CD4-positive, alpha-beta T cell treated with Interleukin-10 for 1 hour (primary cell): Measurements from ENCODE around the gene ZNF48.
"Not testable (repeated sequence)": the region's sequence is repeated elsewhere in the genome, so short reads cannot be mapped to it uniquely, and the experiment has no call there.

Experiments used
- DNase-seq: peaks from one replicate; pipeline ENCODE4 v3.0.0-alpha.2; 2020

The ZNF48 gene

GRCh38 chr16:30378236-30379157 is 16.7 kb upstream of the ZNF48 start:
- peak; percentile 99 for DNase-seq

- DNase-seq, result no peak
These were observed 15.9 kb upstream of the ZNF48 start for GRCh38 chr16:30379158-30379783.

- DNase-seq, result no peak
These were observed 15.0 kb upstream of the ZNF48 start for GRCh38 chr16:30380072-30380802.

GRCh38 chr16:30380803-30381208 is 14.4 kb upstream of the ZNF48 start:
- no peak for DNase-seq

GRCh38 chr16:30381291-30382041 is 13.8 kb upstream of the ZNF48 start:
- DNase-seq, result peak; percentile 49

GRCh38 chr16:30382111-30382881 is 12.9 kb upstream of the ZNF48 start, which contains the start of gene SEPTIN1:
TSS of gene SEPTIN1 (minus strand) at chr16:30382561. CDS start at chr16:30382542, 19 bp downstream.
- peak; percentile 82 for DNase-seq

- no peak for DNase-seq
These were observed 11.7 kb upstream of the ZNF48 start for GRCh38 chr16:30383521-30383920.

GRCh38 chr16:30394592-30395154 is 547 bp upstream of the ZNF48 start:
- no peak for DNase-seq

GRCh38 chr16:30395992-30396585 is 869 bp downstream of the ZNF48 start:
- no peak for DNase-seq

- not testable (repeated sequence) for DNase-seq
These were observed 1.4 kb downstream of the ZNF48 start for GRCh38 chr16:30396627-30397026.

- DNase-seq, result no peak
These were observed 1.8 kb downstream of the ZNF48 start for GRCh38 chr16:30397056-30397455.

GRCh38 chr16:30397776-30398660 is 2.8 kb downstream of the ZNF48 start:
- DNase-seq, result no peak

- no peak for DNase-seq
These were observed 3.6 kb downstream of the ZNF48 start for GRCh38 chr16:30398661-30399434.

GRCh38 chr16:30399435-30400186 is 4.4 kb downstream of the ZNF48 start:
- DNase-seq, result no peak

GRCh38 chr16:30401768-30402425 is 6.7 kb downstream of the ZNF48 start:
- no peak for DNase-seq

- no peak for DNase-seq
These were observed 11.5 kb downstream of the ZNF48 start for GRCh38 chr16:30406795-30407101.

- DNase-seq, result peak; percentile 91
These were observed 12.0 kb downstream of the ZNF48 start, which contains the start of gene ZNF771 for GRCh38 chr16:30407102-30407803. TSS of gene ZNF771 (plus strand) at chr16:30407606. CDS start at chr16:30408054, 448 bp downstream.
